ENCODE results near the gene CA4.
"Not testable (repeated sequence)": the region's sequence is repeated elsewhere in the genome, so short reads cannot be mapped to it uniquely, and the experiment has no call there.

CA4 gene

GRCh38 chr17:60110586-60110985 is 39.2 kb upstream of the CA4 start:
- Histone ChIP-seq H3K4me1 (ENCODE audit: control insufficient read depth, insufficient read depth, low read length) (no peaks in the 10 kb centered on the region), H3K9me3 (ENCODE audit: control insufficient read depth, insufficient read depth, low read depth, low read length) (no peaks in the 10 kb centered on the region), H3K4me3 (ENCODE audit: low read depth, low read length) (no peak overlapping the region), H3K27ac (ENCODE audit: extremely low read depth, low read depth, low read length) (no peak overlapping the region), H3K36me3 (ENCODE audit: control insufficient read depth in 2 of 2, insufficient read depth in 1 of 2, low read length in 2 of 2) (no peaks in the 10 kb centered on the region)
- ChIA-PET CTCF (interaction anchor here (0.6 to 1.8 kb wide), 5 partner anchors 77 to 530 kb away, joined by 3 to 5 read pairs (median 4); no protein-coding TSS in a partner anchor), POLR2A (interaction anchor here (1.2 kb wide), 1 partner anchor 31 kb away, joined by 5 read pairs; no protein-coding TSS in a partner anchor)
- TF ChIP-seq GLI2 (tag by site-specific recombination; IDR thresholded peaks at IDR 0.05; ENCODE audit: borderline replicate concordance, low read depth) (no peak), ZNF555 (tag by site-specific recombination; conservative IDR thresholded peaks at IDR 0.05) (no peak), AEBP2 (tag by site-specific recombination; IDR thresholded peaks at IDR 0.05; ENCODE audit: borderline replicate concordance) (no peak), ZNF529 (tag by site-specific recombination; IDR thresholded peaks at IDR 0.05; ENCODE audit: insufficient replicate concordance) (no peak), ZIC2 (tag by site-specific recombination; IDR thresholded peaks at IDR 0.05) (no peak), ZFP37 (tag by site-specific recombination; IDR thresholded peaks at IDR 0.05) (no peak), TRIM28 (IDR thresholded peaks at IDR 0.05; ENCODE audit: borderline replicate concordance, low read length) (no peak), ZFP3 (tag by site-specific recombination; IDR thresholded peaks at IDR 0.05; ENCODE audit: low read depth) (no peak), ZNF169 (tag by site-specific recombination; IDR thresholded peaks at IDR 0.05) (no peak), ZNF621 (tag by site-specific recombination; IDR thresholded peaks at IDR 0.05) (no peak), SCRT2 (tag by site-specific recombination; IDR thresholded peaks at IDR 0.05) (no peak)
- TF ChIP-seq, protein P1, sequence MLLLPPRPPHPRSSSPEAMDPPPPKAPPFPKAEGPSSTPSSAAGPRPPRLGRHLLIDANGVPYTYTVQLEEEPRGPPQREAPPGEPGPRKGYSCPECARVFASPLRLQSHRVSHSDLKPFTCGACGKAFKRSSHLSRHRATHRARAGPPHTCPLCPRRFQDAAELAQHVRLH (tag by site-specific recombination; IDR thresholded peaks at IDR 0.05): no peak

DNA sequence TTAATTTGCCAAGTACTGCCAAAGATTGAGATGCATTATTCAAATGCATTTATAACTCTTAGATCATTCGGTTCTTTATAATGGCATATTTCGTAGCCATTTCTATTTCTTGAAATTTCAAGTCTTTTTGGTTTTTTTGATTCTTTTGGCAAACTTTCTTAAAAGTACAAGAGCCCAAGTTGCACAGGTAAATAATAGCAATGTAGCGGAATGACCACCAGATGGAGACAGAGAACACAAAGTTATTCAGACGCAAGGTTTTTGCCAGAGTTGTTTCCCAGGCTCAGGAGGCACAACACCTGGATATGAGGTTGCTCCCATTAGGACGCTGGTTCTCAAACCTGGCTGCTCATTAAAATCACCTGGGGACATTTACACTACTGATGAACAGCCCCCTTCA is 38.1 kb upstream of the CA4 start:
- H3K9me3 ChIP-seq (ENCODE audit: control insufficient read depth, insufficient read depth, low read depth, low read length); H3K27ac ChIP-seq (ENCODE audit: extremely low read depth, low read depth, low read length); H3K36me3 ChIP-seq (ENCODE audit: control insufficient read depth in 2 of 2, insufficient read depth in 1 of 2, low read length in 2 of 2); CTCF ChIA-PET; POLR2A ChIA-PET; H3K4me3 ChIP-seq (ENCODE audit: low read depth, low read length); H3K4me1 ChIP-seq (ENCODE audit: control insufficient read depth, insufficient read depth, low read length): not testable (repeated sequence)

DNA sequence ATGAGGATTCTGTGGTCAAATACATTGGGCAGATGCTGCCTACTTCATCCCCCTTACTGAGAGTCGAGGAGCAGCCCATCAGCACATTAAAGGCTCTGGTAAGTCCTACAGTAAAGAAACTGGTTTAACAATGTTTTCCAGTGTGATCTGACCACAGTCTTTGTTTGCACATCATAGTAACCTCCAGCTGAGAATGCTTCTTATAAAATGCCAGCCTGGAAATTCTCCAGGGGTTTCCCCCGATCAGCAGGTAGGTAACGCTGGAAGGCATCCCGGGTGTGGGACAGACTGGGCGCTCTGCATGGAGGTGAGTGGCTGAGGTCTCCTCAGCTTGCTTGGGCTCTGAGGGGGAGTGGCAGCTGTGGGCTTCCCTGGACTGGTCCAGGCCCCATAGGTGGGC is 34.4 kb upstream of the CA4 start:
- H3K4me1 ChIP-seq (ENCODE audit: control insufficient read depth, insufficient read depth, low read length); CTCF ChIA-PET; POLR2A ChIA-PET; H3K36me3 ChIP-seq (ENCODE audit: control insufficient read depth in 2 of 2, insufficient read depth in 1 of 2, low read length in 2 of 2); H3K27ac ChIP-seq (ENCODE audit: extremely low read depth, low read depth, low read length); H3K4me3 ChIP-seq (ENCODE audit: low read depth, low read length); H3K9me3 ChIP-seq (ENCODE audit: control insufficient read depth, insufficient read depth, low read depth, low read length): not testable (repeated sequence)

GRCh38 chr17:60116196-60116595 is 33.6 kb upstream of the CA4 start:
- H3K4me3 ChIP-seq (ENCODE audit: low read depth, low read length); POLR2A ChIA-PET; CTCF ChIA-PET: not testable (repeated sequence)

DNA sequence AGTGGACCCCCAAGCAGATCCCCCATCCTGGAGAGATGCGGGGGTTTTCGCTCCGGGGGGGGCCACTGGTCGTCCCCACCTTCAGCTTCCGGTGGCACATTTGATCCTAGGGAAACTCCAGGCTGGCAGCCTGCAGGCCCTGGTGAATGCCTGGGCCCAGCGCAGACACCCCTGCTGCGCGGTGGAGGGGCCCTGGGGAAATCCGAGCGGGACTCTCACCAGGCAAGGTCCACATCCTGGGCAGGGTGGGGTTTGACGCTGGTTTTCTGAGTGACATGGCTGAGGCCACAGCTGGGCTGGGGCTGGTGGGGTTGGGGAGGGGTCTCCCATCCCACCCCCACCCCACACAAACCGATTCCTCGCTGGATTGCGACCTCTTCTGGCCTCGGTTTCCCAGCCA is 30.6 kb upstream of the CA4 start:
- H3K9me3 ChIP-seq (ENCODE audit: control insufficient read depth, insufficient read depth, low read depth, low read length); H3K4me3 ChIP-seq (ENCODE audit: low read depth, low read length); H3K36me3 ChIP-seq (ENCODE audit: control insufficient read depth in 2 of 2, insufficient read depth in 1 of 2, low read length in 2 of 2); POLR2A ChIA-PET; H3K27ac ChIP-seq (ENCODE audit: extremely low read depth, low read depth, low read length); CTCF ChIA-PET; H3K4me1 ChIP-seq (ENCODE audit: control insufficient read depth, insufficient read depth, low read length): not testable (repeated sequence)

More at GRCh38 chr17:60116196-60116595, 33.6 kb upstream of the CA4 start:
- not testable (repeated sequence) for H3K36me3 ChIP-seq (ENCODE audit: control insufficient read depth in 2 of 2, insufficient read depth in 1 of 2, low read length in 2 of 2); H3K27ac ChIP-seq (ENCODE audit: extremely low read depth, low read depth, low read length); H3K4me1 ChIP-seq (ENCODE audit: control insufficient read depth, insufficient read depth, low read length); H3K9me3 ChIP-seq (ENCODE audit: control insufficient read depth, insufficient read depth, low read depth, low read length)

DNA sequence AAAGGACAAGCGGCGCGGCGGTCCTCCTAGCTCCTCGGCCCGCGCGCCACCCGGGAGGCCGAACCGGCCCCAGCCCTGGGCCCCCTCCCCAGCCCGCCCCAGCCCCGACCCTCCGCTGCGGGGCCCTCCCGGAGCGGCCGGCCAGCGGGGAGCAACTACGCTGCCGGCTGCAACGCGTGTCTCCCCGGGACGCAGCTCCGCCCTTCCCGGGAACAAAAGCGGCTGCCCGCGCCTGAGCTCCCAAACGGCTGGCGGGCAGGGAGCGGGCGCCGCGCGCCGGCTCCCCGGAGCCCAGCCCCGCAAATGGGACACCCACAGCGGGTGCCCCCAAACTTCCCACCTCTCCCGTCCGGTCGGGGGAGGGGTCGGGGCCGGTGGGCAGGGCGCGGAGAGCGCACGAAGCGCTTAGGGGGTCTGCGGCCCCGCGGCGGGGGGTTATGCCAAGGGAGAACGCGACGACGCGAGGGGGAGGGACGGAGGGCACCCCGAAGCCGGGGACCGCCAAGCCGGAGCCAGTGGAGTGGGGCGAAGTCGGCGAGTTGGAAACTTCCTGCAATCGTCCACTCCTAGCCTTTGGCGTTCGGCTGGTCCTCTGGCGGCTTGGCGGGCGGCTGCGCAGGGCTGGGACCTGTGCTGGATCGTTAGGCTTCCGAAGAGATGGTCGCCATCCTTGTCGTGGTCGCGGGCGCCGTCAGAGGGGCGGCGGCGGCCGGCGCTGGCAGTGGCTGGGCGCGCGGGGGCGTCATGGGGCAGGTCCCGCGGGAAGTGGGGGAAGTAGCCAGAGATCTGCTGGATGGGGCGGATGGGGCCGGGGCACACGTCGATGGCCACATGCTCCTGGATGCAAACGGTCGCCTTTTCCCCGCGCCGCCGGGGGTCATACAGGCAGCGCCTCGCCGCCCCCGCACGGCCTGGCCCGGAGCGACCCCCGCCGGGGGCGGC is 29.7 kb upstream of the CA4 start:
- POLR2A ChIA-PET; H3K4me1 ChIP-seq (ENCODE audit: control insufficient read depth, insufficient read depth, low read length); CTCF ChIA-PET; H3K27ac ChIP-seq (ENCODE audit: extremely low read depth, low read depth, low read length); H3K36me3 ChIP-seq (ENCODE audit: control insufficient read depth in 2 of 2, insufficient read depth in 1 of 2, low read length in 2 of 2); H3K4me3 ChIP-seq (ENCODE audit: low read depth, low read length); H3K9me3 ChIP-seq (ENCODE audit: control insufficient read depth, insufficient read depth, low read depth, low read length): not testable (repeated sequence)

Data from HEK293 (cell line).